ENCODE results near the gene TBCC. TPM values are rescaled to one million over a fixed set of nuclear protein-coding genes. Genes with fewer than 3 reads are reported as not detected.

TBCC gene
- total and polyA plus RNA-seq, 8 donors: 5.1 to 35.4 (median 9.1) TPM

Other genes starting within 250 kb of the TBCC start
- gene UBR2, start 182.1 kb downstream of the TBCC start, total RNA-seq: 10 to 100 TPM; 15.4 to 22.0 (median 18.5) TPM
- 10 to 100 TPM in 1 of 2 donors, 1 to 10 TPM in 1; 9.4 to 11.5 TPM for gene UBR2, start 182.1 kb downstream of the TBCC start, polyA plus RNA-seq
- gene PRPH2, start 23.5 kb downstream of the TBCC start, total RNA-seq: 1 to 10 TPM in 5 of 6 donors, under 1 TPM in 1; 0.83 to 2.2 (median 1.7) TPM
- gene PRPH2, start 23.5 kb downstream of the TBCC start, polyA plus RNA-seq: under 1 TPM; 0.34 to 0.75 TPM
- gene BICRAL, start 35.9 kb upstream of the TBCC start, total RNA-seq: 10 to 100 TPM in 1 of 6 donors, 1 to 10 TPM in 5; 6.3 to 10.5 (median 7.4) TPM
- 1 to 10 TPM; 2.9 to 5.3 TPM for gene BICRAL, start 35.9 kb upstream of the TBCC start, polyA plus RNA-seq
- 10 to 100 TPM; 23.7 to 43.9 (median 39.2) TPM for gene RPL7L1, start 133.5 kb upstream of the TBCC start, total RNA-seq
- 10 to 100 TPM; 29.5 to 34.4 TPM for gene RPL7L1, start 133.5 kb upstream of the TBCC start, polyA plus RNA-seq
- under 1 TPM in 1 of 6 donors, not detected in 5; 0.66 TPM for gene PTCRA, start 169.9 kb upstream of the TBCC start, total RNA-seq
- gene PTCRA, start 169.9 kb upstream of the TBCC start, polyA plus RNA-seq: not detected
- gene CNPY3, start 183.4 kb upstream of the TBCC start, total RNA-seq: 10 to 100 TPM; 28.3 to 59.7 (median 34.1) TPM
- gene CNPY3, start 183.4 kb upstream of the TBCC start, polyA plus RNA-seq: 10 to 100 TPM; 41.9 to 55.4 TPM
- gene GNMT, start 214.7 kb upstream of the TBCC start, total RNA-seq: 100 to 1,000 TPM in 3 of 6 donors, 10 to 100 TPM in 3; 19.0 to 295 (median 102) TPM
- 100 to 1,000 TPM in 1 of 2 donors, 10 to 100 TPM in 1; 57.9 to 443 TPM for gene GNMT, start 214.7 kb upstream of the TBCC start, polyA plus RNA-seq
- 10 to 100 TPM; 11.4 to 24.3 (median 16.5) TPM for gene PEX6, start 233.1 kb upstream of the TBCC start, total RNA-seq
- 10 to 100 TPM; 17.5 to 20.9 TPM for gene PEX6, start 233.1 kb upstream of the TBCC start, polyA plus RNA-seq
- 10 to 100 TPM in 5 of 6 donors, 1 to 10 TPM in 1; 9.6 to 17.2 (median 11.3) TPM for gene PPP2R5D, start 238.5 kb upstream of the TBCC start, total RNA-seq
- gene PPP2R5D, start 238.5 kb upstream of the TBCC start, polyA plus RNA-seq: 10 to 100 TPM; 16.8 to 18.7 TPM